ENCODE results near the gene PKM.
"Not testable (repeated sequence)": the region's sequence is repeated elsewhere in the genome, so short reads cannot be mapped to it uniquely, and the experiment has no call there.

Gene PKM

DNA sequence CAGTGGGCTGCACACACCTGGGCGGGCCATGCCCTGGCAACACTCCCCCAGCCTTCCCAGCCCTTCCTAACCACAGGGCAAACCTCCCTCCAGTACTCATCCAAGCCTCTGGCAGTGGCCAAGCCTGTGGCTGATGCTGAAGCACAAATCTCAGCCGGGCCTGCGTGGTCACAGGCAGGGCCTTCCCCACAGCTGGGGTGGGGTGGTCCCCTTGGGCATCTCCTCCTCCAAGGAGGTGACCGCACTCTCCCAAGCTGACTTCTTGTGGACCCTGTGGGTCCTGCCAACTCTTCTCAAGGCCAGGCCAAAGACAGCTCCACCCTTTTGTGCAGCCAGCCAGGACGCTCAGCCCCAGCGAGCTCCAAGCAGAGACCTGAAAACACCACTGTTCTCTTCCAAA is 54.8 kb downstream of the PKM start:
- DNase-seq (ENCODE audit: low read depth), result no peak

DNA sequence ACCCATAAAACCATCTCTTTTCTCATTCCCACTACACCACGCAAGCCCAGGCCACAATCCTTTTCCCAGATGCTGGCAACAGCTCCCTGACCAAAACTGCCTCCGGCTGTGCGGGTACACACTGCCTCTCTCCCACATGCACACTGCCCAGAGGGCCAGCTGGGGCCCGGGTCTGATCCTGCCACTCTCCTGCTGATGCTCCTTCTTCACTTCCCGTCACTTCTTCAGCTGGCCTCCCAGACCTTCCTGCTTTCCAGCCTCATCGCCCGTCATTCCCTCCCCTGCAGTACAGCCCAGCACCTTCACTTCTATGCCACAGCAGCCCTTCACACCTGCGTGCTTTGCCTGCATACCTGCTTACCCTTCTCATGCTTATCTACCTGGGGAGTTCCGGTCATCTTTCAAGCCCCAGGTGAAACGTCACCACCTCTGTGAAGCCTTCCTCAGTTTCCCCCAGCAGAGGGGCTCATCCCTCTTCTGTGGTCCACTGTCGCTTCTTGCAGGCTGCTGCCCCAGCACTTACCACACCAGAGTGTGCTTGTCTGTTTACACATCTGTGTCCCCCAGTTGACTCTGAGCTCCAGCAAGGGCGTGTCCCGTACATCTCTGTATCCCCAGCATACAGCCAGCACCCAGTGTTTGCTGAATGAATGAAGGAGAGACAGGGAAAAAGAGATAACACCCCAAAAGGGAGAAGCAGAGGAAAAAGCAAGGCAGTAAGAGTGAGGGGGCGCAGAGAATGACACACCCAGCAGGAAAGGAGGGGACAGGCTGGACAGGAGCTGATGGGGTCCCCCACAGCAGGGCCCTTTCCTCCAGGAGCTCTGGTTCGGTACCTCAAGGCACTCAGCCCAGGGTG is 55.6 kb downstream of the PKM start:
- no peak for DNase-seq (ENCODE audit: low read depth)

DNA sequence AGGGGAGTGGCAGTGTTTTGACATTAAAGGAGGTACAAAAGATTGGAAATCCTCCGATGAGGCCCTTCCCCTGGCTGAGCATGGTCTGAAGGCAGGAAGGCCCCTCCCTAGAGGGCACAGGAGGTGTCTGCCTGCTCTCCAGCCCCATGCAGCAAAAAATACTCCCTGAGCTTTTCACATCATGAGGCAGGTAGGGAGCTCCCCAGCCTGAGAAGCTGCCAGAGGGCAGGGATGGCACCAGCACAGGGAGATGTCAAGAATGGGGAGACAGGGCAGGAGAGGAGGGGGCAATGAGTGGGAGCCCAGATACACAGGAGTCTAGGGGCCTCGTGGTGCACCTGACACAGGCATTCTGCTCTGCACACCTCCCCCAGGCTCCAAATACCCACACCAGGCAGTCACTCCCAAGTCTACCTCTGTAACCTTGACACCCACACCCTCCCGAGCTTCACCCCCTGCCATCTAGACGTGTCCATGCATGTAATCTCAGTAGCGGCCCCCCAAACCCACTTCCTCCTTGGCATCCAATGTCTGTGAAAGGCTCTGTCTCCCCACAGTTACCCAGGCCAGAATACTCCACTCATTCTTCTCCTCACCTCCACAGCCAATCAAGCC is 56.3 kb downstream of the PKM start:
- no peak for DNase-seq (ENCODE audit: low read depth)

DNA sequence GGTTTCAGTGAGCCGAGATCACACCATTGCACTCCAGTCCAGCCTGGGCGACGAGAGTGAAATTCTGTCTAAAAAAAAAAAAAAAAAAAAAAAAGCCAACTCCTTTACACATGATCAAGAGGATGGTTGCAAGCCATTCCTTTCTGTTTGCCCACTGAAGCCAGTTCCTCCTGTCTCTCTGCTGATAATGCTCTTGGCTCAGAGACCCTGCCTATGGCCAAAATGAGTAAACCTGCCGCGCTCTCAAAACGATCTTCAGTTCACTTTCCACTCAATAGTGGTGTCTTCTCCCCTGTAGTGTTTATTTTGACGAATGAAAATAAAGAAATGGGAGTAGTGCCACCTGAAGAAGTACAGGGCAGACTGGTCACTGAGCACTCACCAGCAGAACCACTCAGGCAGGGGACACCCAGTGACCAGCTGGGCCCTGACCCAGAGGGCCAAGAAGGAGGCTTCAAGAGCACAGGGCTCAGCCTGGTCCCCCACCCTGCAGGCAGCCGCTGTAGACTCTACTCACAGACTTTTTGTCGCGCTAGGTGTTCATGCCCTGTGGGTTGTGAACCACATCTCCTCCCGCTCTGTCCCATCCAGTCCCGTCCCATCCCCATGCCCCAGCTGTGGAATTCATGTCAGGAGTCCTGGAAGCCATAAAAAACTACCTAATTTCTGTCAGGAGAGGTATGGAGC is 57.0 kb downstream of the PKM start:
- DNase-seq (ENCODE audit: low read depth), result no peak

- no peak for DNase-seq (ENCODE audit: low read depth)
Observed at GRCh38 chr15:72173401-72173800, 57.6 kb downstream of the PKM start.

GRCh38 chr15:72172796-72173195 is 58.2 kb downstream of the PKM start:
- no peak for DNase-seq (ENCODE audit: low read depth)

- not testable (repeated sequence) for DNase-seq (ENCODE audit: low read depth)
Observed at GRCh38 chr15:72171978-72172377, 59.0 kb downstream of the PKM start.

DNA sequence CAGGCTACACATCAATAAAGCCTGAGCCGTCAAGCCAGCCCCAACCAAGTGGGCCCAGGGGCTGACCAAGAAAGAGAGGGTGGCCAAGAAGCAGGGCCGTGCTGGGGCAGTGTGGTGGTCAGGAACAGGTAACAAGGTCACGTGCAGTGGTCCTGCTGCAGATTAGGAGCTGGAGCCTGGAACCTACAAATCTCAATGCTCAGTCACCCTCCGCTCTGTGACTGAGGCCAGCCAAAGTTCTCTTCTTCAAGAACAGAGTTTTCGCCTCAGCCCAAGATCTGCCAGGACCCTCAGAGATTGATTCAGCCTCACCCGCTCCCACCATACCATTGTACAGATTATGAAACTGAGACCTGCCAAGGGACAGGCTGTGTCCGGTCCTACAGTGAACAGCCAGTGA is 60.3 kb downstream of the PKM start:
- no peak for DNase-seq (ENCODE audit: low read depth)

DNA sequence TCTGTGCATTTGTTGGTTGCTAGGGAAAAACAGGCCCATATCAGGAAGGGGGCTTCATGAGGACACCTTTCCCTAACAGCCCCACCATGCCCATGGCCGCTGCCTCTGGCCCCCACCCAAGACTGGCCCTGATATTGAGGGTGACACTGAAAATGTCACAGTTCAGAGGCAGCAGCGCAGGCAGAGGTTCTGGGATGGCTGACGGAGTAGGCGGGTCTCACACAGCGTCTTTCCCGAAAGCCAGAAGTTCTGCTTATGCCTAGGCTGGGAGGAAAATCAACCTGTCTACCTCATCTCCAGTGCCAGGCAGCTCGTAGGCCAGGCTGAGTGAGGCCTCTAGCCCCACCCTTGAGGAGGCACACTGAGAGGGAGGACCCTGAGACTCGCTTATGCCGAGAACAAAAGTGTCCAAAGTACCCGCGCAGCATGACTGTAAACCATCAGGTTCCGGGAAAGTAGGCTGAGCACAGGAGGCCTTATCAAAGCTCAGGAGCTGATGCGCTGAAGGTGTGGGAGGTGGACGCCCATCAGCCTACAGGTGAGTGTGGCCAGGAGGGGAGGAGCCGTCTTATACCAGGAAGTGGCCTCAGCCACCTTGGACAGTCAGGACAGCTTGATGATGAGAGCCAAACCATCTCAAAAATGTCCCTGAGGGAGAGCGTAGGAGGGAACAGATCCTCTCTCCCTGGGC is 60.9 kb downstream of the PKM start:
- DNase-seq (ENCODE audit: low read depth), result no peak

DNA sequence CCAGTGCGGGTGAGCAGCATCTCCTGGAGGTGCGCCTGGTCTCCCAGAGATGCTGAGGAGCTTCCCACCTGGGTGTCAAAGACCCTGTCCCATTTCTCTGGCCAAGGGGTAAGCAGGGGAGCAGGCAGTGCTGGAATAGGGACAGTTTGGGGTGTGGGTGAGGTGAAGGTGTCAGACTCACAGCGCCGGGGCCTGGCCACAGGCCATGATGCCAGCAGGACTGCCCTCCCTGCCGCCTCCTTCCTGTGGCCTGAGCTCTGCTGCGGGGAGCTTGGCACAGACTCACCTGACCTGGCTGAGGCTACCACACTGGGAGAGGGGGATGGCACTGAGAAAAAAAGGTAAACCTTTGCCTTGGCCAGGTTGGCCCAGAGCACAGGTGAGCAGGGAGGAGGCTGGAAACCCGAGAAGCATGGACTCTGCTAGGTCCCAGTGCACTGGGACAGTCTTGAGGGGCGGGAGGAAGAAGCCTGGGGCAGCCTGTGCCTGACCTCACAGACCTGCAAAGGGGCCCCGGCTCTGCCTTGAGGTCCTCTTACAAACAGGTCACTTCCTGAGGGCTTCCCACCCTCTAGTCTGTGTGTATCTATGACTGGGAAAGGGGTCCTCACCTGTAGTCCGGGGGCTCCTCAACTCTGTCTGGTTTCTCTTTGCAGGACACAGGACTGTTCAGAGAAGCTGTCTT is 61.6 kb downstream of the PKM start:
- DNase-seq (ENCODE audit: low read depth), result no peak

GRCh38 chr15:72168808-72169190 is 62.2 kb downstream of the PKM start:
- no peak for DNase-seq (ENCODE audit: low read depth)

- DNase-seq (ENCODE audit: low read depth), result peak; percentile 46
Observed at GRCh38 chr15:72168131-72168807, 62.7 kb downstream of the PKM start.

DNA sequence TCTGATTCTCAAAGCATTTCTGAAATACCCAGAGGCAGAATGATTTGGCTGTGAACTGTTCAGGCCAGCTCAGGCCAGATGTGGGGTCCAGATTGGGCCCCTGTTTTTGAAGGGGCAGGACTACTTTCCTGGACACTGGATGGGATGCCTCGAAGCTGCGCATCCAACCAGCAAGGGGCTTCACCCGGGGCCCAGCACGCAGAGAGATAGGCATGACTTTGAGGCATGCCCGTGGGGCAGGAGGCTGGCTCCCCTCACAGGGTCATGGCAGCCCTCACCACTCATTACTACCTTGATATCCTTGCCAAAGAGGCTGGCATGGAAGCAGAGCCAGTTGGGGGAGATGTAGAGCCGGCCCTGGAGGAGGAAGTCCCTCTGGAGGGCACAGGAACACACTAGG is 63.5 kb downstream of the PKM start:
- no peak for DNase-seq (ENCODE audit: low read depth)

GRCh38 chr15:72166716-72167417 is 64.1 kb downstream of the PKM start:
- no peak for DNase-seq (ENCODE audit: low read depth)

GRCh38 chr15:72163719-72164118 is 67.3 kb downstream of the PKM start:
- no peak for DNase-seq (ENCODE audit: low read depth)

- no peak for DNase-seq (ENCODE audit: low read depth)
Observed at GRCh38 chr15:72162569-72162968, 68.4 kb downstream of the PKM start.

DNA sequence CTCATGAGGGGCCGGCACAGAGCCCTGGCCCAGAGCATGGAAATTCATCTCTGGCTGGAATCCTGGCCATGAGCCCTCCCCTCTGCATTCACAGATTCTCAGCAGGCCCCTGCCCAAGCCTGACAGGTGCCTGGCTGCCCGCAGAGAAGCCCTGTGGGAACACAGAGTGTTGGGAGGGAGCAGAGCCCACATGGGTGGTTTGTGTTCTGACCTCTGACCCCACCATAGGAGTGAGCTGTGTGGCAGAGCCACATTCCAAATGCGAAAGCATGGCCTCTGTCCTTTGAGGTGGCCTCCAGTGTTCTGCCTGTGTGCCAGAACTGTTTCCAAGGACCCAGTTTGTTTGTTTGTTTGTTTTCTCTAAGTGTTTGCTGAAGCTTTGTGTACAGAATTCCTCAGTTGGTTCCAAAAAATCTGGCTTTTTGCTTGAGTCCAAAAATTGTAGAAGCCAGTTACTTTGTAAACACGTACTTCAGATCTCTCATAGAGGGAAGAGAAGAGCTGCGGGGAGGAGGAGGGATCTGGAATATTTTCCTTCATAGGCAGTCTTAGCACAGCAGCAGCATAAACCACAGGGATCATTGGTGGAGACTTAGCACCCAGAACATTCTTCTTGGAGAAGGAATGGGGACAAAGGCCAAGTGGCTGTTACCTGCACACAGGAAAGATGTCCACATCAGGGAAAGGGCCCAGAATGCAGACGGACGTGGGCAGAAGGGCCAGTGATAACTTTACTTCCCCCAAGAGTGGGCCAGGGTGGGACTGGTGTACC is 69.4 kb downstream of the PKM start:
- DNase-seq (ENCODE audit: low read depth), result no peak

- DNase-seq (ENCODE audit: low read depth), result no peak
Observed at GRCh38 chr15:72160696-72161245, 70.2 kb downstream of the PKM start.

GRCh38 chr15:72156928-72157327 is 74.1 kb downstream of the PKM start:
- no peak for DNase-seq (ENCODE audit: low read depth)

All from EH (cell line).